Vagina (tissue), 2 donors: ENCODE results near the gene ABCC6.

Experiments
- POLR2A ChIP-seq, 2 donors: fragments of 450-650 bp; IDR thresholded peaks; one replicate each; pipeline ENCODE4 v1.6.1; 2017; ENCODE audit warnings: antibody characterized with exemption in 2 of 2, mild to moderate bottlenecking in 2 of 2, moderate library complexity in 2 of 2
- TF ChIP-seq, protein P1 (sequence below), 3 experiments: fragments of 450-650 bp in 2 of 3; fragments of 200-600 bp in 1 of 3; sonication (generic) in 1 of 3; IDR thresholded peaks; one replicate each; pipeline ENCODE4 v1.5.1; 2017 to 2019; ENCODE audit warnings: antibody characterized with exemption in 3 of 3, mild to moderate bottlenecking in 2 of 3, moderate library complexity in 2 of 3

- TF ChIP-seq, protein P1, sequence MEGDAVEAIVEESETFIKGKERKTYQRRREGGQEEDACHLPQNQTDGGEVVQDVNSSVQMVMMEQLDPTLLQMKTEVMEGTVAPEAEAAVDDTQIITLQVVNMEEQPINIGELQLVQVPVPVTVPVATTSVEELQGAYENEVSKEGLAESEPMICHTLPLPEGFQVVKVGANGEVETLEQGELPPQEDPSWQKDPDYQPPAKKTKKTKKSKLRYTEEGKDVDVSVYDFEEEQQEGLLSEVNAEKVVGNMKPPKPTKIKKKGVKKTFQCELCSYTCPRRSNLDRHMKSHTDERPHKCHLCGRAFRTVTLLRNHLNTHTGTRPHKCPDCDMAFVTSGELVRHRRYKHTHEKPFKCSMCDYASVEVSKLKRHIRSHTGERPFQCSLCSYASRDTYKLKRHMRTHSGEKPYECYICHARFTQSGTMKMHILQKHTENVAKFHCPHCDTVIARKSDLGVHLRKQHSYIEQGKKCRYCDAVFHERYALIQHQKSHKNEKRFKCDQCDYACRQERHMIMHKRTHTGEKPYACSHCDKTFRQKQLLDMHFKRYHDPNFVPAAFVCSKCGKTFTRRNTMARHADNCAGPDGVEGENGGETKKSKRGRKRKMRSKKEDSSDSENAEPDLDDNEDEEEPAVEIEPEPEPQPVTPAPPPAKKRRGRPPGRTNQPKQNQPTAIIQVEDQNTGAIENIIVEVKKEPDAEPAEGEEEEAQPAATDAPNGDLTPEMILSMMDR (IDR thresholded peaks at IDR 0.05), result no peak
- no peak for TF ChIP-seq POLR2A (IDR thresholded peaks at IDR 0.05)
These were observed 60.2 kb downstream of the ABCC6 start for GRCh38 chr16:16163109-16163508.
